ENCODE data around the gene CDH23. TPM values are rescaled to one million over a fixed set of nuclear protein-coding genes. Genes with fewer than 3 reads are reported as not detected.

CDH23 gene
- total RNA-seq, 1 experiment from 2014 or later: 2.9 TPM

DNA sequence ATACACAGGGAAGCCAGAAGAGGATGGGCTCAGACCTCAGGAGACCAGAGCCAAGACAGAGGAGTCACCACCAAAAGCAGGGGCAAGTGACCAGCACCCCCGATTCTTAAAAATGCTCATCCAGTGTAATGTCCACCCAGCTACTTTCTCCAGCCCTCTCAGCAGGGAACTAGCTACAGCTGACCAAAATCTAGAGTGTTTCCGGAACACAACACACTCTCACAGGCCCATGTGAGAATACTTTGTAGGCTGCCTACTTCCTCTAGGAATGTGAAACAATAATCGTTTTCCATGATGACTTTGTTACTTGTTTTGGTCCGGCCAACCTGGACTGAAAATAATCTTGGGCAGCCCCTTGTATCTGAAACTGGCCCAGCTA lies 439.9 kb downstream of the CDH23 start (continued):
- TF ChIP-seq FOXJ3 (CRISPR knock-in tag; IDR thresholded peaks at IDR 0.05; ENCODE audit: borderline replicate concordance) (no peak), ZNF232 (CRISPR knock-in tag; IDR thresholded peaks at IDR 0.05) (no peak), SP1 (CRISPR knock-in tag; conservative IDR thresholded peaks at IDR 0.05) (no peak), ETV6 (CRISPR knock-in tag; IDR thresholded peaks at IDR 0.05) (no peak), NR2C2 (CRISPR knock-in tag; IDR thresholded peaks at IDR 0.05) (no peak), PRRX2 (CRISPR knock-in tag; IDR thresholded peaks at IDR 0.05) (no peak), TEAD1 (CRISPR knock-in tag; IDR thresholded peaks at IDR 0.05) (no peak), NR3C1 (CRISPR knock-in tag; conservative IDR thresholded peaks at IDR 0.05; ENCODE audit: low read depth) (no peak)
- TF ChIP-seq, protein P1, sequence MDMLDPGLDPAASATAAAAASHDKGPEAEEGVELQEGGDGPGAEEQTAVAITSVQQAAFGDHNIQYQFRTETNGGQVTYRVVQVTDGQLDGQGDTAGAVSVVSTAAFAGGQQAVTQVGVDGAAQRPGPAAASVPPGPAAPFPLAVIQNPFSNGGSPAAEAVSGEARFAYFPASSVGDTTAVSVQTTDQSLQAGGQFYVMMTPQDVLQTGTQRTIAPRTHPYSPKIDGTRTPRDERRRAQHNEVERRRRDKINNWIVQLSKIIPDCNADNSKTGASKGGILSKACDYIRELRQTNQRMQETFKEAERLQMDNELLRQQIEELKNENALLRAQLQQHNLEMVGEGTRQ (CRISPR knock-in tag; IDR thresholded peaks at IDR 0.05): no peak

DNA sequence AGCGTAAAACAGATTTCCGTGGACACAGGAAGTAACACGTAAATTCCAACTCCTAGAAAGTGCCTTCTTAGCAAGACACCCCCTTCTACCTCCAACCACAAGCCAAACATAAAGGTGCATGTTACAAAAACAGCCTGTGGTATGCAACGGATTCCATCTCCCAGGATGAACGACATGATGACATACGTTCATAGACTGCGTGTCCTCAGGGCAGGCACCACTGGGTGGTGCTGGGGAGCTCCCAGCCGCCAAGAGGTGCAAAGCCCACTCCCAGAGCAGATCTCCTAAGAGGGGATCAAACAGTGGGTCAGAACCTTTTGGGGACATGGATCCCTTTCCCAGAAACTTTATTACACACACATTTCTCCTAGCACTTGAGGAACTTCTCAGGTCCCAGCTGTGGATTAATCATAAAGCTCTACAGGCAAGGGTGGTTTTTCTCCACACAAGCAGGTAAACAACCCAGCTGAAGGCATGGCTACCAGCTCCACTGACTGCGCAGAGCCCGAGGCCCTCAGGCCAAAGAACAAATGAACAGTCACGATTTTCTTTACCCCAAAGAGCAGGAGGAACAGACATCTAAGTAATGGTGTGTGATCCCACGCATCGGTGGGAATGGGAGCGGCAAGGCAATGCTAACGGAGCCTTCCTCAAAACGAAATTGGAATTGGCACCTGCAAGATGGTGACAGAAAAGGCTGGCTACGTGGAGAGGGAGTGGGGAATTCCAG lies 440.5 kb downstream of the CDH23 start:
- TF ChIP-seq JUN (CRISPR knock-in tag; IDR thresholded peaks at IDR 0.05): no peak
- TF ChIP-seq, protein P2, sequence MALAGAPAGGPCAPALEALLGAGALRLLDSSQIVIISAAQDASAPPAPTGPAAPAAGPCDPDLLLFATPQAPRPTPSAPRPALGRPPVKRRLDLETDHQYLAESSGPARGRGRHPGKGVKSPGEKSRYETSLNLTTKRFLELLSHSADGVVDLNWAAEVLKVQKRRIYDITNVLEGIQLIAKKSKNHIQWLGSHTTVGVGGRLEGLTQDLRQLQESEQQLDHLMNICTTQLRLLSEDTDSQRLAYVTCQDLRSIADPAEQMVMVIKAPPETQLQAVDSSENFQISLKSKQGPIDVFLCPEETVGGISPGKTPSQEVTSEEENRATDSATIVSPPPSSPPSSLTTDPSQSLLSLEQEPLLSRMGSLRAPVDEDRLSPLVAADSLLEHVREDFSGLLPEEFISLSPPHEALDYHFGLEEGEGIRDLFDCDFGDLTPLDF (CRISPR knock-in tag; IDR thresholded peaks at IDR 0.05): no peak
- TF ChIP-seq, protein P3, sequence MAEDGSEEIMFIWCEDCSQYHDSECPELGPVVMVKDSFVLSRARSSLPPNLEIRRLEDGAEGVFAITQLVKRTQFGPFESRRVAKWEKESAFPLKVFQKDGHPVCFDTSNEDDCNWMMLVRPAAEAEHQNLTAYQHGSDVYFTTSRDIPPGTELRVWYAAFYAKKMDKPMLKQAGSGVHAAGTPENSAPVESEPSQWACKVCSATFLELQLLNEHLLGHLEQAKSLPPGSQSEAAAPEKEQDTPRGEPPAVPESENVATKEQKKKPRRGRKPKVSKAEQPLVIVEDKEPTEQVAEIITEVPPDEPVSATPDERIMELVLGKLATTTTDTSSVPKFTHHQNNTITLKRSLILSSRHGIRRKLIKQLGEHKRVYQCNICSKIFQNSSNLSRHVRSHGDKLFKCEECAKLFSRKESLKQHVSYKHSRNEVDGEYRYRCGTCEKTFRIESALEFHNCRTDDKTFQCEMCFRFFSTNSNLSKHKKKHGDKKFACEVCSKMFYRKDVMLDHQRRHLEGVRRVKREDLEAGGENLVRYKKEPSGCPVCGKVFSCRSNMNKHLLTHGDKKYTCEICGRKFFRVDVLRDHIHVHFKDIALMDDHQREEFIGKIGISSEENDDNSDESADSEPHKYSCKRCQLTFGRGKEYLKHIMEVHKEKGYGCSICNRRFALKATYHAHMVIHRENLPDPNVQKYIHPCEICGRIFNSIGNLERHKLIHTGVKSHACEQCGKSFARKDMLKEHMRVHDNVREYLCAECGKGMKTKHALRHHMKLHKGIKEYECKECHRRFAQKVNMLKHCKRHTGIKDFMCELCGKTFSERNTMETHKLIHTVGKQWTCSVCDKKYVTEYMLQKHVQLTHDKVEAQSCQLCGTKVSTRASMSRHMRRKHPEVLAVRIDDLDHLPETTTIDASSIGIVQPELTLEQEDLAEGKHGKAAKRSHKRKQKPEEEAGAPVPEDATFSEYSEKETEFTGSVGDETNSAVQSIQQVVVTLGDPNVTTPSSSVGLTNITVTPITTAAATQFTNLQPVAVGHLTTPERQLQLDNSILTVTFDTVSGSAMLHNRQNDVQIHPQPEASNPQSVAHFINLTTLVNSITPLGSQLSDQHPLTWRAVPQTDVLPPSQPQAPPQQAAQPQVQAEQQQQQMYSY (CRISPR knock-in tag; IDR thresholded peaks at IDR 0.05): no peak
- TF ChIP-seq, protein P4, sequence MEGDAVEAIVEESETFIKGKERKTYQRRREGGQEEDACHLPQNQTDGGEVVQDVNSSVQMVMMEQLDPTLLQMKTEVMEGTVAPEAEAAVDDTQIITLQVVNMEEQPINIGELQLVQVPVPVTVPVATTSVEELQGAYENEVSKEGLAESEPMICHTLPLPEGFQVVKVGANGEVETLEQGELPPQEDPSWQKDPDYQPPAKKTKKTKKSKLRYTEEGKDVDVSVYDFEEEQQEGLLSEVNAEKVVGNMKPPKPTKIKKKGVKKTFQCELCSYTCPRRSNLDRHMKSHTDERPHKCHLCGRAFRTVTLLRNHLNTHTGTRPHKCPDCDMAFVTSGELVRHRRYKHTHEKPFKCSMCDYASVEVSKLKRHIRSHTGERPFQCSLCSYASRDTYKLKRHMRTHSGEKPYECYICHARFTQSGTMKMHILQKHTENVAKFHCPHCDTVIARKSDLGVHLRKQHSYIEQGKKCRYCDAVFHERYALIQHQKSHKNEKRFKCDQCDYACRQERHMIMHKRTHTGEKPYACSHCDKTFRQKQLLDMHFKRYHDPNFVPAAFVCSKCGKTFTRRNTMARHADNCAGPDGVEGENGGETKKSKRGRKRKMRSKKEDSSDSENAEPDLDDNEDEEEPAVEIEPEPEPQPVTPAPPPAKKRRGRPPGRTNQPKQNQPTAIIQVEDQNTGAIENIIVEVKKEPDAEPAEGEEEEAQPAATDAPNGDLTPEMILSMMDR (IDR thresholded peaks at IDR 0.05): peak; percentile 34; the same call in 1 of the 2 replicates
- no peak for TF ChIP-seq ZNF121 (CRISPR knock-in tag; IDR thresholded peaks at IDR 0.05)
- no peak for TF ChIP-seq SOX15 (CRISPR knock-in tag; IDR thresholded peaks at IDR 0.05)
- TF ChIP-seq NR2C2 (CRISPR knock-in tag; IDR thresholded peaks at IDR 0.05): no peak
- TF ChIP-seq TEAD1 (CRISPR knock-in tag; IDR thresholded peaks at IDR 0.05): no peak
- peak; percentile 74 for TF ChIP-seq GABPB1 (CRISPR knock-in tag; IDR thresholded peaks at IDR 0.05)
- TF ChIP-seq NR3C1 (CRISPR knock-in tag; conservative IDR thresholded peaks at IDR 0.05; ENCODE audit: low read depth): no peak
- TF ChIP-seq, protein P5, sequence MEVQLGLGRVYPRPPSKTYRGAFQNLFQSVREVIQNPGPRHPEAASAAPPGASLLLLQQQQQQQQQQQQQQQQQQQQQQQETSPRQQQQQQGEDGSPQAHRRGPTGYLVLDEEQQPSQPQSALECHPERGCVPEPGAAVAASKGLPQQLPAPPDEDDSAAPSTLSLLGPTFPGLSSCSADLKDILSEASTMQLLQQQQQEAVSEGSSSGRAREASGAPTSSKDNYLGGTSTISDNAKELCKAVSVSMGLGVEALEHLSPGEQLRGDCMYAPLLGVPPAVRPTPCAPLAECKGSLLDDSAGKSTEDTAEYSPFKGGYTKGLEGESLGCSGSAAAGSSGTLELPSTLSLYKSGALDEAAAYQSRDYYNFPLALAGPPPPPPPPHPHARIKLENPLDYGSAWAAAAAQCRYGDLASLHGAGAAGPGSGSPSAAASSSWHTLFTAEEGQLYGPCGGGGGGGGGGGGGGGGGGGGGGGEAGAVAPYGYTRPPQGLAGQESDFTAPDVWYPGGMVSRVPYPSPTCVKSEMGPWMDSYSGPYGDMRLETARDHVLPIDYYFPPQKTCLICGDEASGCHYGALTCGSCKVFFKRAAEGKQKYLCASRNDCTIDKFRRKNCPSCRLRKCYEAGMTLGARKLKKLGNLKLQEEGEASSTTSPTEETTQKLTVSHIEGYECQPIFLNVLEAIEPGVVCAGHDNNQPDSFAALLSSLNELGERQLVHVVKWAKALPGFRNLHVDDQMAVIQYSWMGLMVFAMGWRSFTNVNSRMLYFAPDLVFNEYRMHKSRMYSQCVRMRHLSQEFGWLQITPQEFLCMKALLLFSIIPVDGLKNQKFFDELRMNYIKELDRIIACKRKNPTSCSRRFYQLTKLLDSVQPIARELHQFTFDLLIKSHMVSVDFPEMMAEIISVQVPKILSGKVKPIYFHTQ (CRISPR knock-in tag; IDR thresholded peaks at IDR 0.05): no peak
- TF ChIP-seq GTF2I (CRISPR knock-in tag; conservative IDR thresholded peaks at IDR 0.05): no peak
- TF ChIP-seq CREB1 (CRISPR knock-in tag; IDR thresholded peaks at IDR 0.05): no peak
- Mint-ChIP-seq H3K9me3 (no peaks in the 10 kb centered on the region), H3K27me3 (ENCODE audit: low read depth) (no peaks in the 10 kb centered on the region), H3K4me3 (no peak overlapping the region), H3K4me1 (peaks cover 53% of the 10 kb centered on the region), H3K36me3 (peaks cover 9% of the 10 kb centered on the region; the same call in 1 of the 2 replicates), H3K27ac (peak overlapping the region; percentile 96)
- CTCF ChIA-PET: interaction anchor here (0.6 to 9.7 kb wide), 17 partner anchors 11 to 378 kb away, joined by 3 to 133 read pairs (median 5); partner anchors contain the start of gene PSAP
- ATAC-seq (peak; percentile 74), DNase-seq (ENCODE audit: low spot score) (peak; percentile 55)
- POLR2A ChIA-PET: interaction anchor here (0.5 to 1.0 kb wide), 2 partner anchors 56 to 59 kb away, joined by 3 to 9 read pairs; no protein-coding TSS in a partner anchor

Data from WTC11 (cell line).